Stimulated activated CD8-positive, alpha-beta memory T cell treated with anti-CD3 and anti-CD28 coated beads, Interleukin-15, amount 100 ng/mL, for 24 hours (primary cell): ENCODE results near the gene ALKAL2.

Source experiments
- DNase-seq: peaks from one replicate; pipeline ENCODE4 v3.0.0-alpha.2; 2020; ENCODE audit warnings: low read depth

Gene ALKAL2

GRCh38 chr2:290090-290722 lies 2.3 kb upstream of the ALKAL2 start:
- DNase-seq, result no peak

DNA sequence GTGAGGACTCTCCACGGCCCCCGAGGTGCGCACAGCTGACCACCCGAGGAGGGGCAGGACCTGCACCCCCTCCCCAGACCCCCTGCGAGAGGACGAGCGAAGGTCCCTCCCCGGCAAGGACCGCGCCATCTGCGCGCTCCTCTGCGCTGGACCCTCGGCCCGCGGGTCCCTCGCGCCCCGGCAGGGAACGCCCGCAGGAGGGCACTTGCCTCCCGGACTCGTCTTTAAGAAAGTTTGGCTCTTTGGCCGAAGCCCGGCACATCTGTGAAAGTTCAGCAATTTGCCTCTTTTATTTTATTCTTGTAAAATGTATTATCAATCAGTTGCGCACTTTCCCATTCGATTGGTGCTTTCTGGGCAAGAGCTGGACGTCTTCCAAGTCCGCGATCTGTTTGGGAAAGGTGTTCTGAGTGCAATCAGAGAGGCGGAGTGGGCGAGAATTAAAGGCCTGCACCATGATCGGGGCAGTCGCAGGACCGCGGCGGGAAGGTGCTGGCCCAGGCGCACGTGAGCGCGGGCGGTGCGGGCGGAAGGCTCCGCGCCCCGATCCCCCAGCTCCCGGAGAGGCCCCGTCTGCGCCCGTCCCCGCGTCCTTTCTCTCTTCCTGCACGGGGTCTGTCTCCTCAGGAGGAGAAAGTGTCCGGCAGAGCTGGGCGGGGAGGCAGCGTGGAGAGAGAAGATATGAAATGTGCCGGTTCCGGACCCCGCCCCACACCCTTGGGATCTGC lies 1.6 kb upstream of the ALKAL2 start:
- no peak for DNase-seq

- DNase-seq, result no peak
Measured at GRCh38 chr2:288758-289361, 969 bp upstream of the ALKAL2 start.

- DNase-seq, result no peak
Measured at GRCh38 chr2:287471-287885, 413 bp downstream of the ALKAL2 start.

DNA sequence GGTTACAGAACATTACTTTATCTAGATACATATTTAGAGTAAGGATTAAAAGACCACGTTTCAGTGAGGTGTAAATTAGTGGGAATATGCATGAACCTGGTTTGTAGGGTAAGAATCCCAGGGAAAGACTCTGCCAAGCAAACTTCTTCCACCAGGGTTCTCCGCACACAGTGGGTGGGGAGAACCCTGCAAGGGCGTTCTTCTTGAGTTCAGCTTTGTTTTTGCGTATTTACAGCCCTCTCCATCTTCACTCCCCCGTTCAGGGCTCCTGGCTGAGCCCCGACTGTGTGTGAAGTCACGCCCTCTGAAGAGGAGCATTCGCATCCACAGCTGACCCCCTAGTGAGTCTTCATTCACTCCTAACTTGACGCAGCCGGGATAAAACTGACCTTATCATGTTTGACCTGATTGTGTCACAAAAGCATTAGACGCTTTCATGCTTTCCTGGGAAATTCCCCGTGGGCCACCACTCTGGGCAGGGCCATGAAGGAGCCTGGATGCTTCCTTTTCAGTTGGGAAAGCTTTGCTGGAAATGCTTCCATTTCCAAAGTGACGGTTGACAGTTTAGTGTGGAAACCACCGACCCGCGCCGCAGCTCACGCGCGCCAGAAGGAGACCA lies 1.0 kb downstream of the ALKAL2 start:
- no peak for DNase-seq

DNA sequence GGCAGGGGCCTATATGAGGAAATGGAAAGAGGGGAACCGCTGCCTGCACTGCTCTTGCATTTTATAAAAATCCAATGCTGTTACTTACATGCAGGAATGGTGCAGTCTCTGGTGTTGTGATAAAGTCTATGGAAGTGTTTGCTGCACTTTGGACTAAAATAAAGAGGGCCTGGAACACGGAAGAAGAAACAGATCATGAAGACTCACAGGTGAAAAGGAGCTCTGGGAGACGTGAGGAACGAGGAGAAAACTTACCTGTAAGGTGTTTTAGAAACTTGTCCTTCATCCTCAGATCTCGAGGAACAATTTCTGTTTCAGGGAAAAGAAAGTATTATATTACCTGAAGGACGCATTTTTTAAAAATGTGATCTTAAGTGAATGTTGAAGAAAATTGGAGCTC lies 1.9 kb downstream of the ALKAL2 start:
- DNase-seq, result no peak

- no peak for DNase-seq
Measured at GRCh38 chr2:285531-285930, 2.4 kb downstream of the ALKAL2 start.

GRCh38 chr2:284896-285492 lies 2.9 kb downstream of the ALKAL2 start:
- no peak for DNase-seq

GRCh38 chr2:283996-284794 lies 3.7 kb downstream of the ALKAL2 start:
- no peak for DNase-seq

- DNase-seq, result no peak
Measured at GRCh38 chr2:282371-283263, 5.3 kb downstream of the ALKAL2 start.

GRCh38 chr2:281381-281780 lies 6.5 kb downstream of the ALKAL2 start:
- DNase-seq, result no peak

- no peak for DNase-seq
Measured at GRCh38 chr2:280650-281110, 7.2 kb downstream of the ALKAL2 start.

GRCh38 chr2:279956-280649 lies 7.8 kb downstream of the ALKAL2 start:
- no peak for DNase-seq

GRCh38 chr2:279366-279765 lies 8.5 kb downstream of the ALKAL2 start:
- no peak for DNase-seq

GRCh38 chr2:278927-279320 lies 9.0 kb downstream of the ALKAL2 start:
- DNase-seq, result no peak

- DNase-seq, result no peak
Measured at GRCh38 chr2:278312-278926, 9.5 kb downstream of the ALKAL2 start.

DNA sequence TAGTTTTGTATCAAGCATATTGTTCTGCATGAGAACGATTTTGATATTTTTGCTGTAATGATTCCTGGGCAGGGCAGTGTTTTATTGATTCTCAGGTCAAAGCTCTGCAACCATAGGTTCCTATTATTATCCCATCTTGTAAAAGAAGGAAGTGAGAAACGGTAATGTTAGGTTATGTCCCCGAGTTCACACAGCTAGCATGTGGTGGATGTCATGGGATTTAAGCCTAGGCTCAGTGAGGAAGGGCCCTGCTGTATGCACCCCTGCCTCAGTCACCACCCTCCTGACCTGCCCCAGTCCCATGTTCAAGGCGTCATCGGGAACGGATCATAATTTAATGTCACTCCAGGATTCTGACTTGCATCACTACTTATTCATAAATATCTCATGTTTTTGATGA lies 12.4 kb downstream of the ALKAL2 start:
- DNase-seq, result no peak

DNA sequence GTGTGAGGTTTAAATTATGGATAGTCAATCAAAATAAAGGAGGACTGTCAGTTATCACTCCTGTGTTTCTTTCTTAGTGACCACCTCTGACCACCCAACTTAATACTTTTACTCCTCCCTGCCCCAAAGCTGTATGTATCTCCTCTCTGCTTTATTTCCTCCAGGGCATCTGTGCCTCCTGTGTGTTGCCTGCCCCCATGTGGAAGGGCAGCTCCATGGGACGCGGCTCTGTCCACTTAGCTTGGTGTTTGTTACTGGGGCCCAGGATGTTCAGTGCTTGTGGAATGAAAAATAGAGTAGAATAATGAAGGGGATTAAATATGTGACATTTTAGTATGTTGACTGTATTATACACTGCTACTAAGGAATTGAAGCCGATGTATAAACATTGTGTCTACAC lies 13.4 kb downstream of the ALKAL2 start:
- DNase-seq, result no peak

- DNase-seq, result no peak
Measured at GRCh38 chr2:273333-273732, 14.6 kb downstream of the ALKAL2 start.

GRCh38 chr2:271917-272316 lies 16.0 kb downstream of the ALKAL2 start:
- DNase-seq, result no peak
